Endodermal cell (in vitro differentiated cells): ENCODE measurements around the gene CDT1. TPM values are rescaled to one million over a fixed set of nuclear protein-coding genes. Genes with fewer than 3 reads are reported as not detected.
"Not testable (repeated sequence)": the region's sequence is repeated elsewhere in the genome, so short reads cannot be mapped to it uniquely, and the experiment has no call there.

Experiments
- DNase-seq: peaks from one replicate; pipeline ENCODE4 v3.0.0-alpha.2; 2017
- H3K27ac ChIP-seq: 2 replicates; pipeline ENCODE4 v1.5.1; 2013; ENCODE audit warnings: mild to moderate bottlenecking, low read depth, low read length, moderate library complexity
- H3K27me3 ChIP-seq: 2 replicates; pipeline ENCODE4 v1.6.1; 2013; ENCODE audit warnings: mild to moderate bottlenecking, low read length, moderate library complexity; ENCODE audit not compliant: insufficient read depth, control insufficient read depth, poor library complexity, severe bottlenecking
- H3K36me3 ChIP-seq: 2 replicates; pipeline ENCODE4 v1.7.0; 2013; ENCODE audit warnings: mild to moderate bottlenecking, low read length, moderate library complexity; ENCODE audit not compliant: control insufficient read depth, insufficient read depth
- H3K4me1 ChIP-seq: one replicate; pipeline ENCODE4 v1.7.0; 2013; ENCODE audit warnings: low read length; ENCODE audit not compliant: control insufficient read depth, insufficient read depth
- H3K4me3 ChIP-seq: 2 replicates; pipeline ENCODE4 v1.5.1; 2013; ENCODE audit warnings: mild to moderate bottlenecking, low read length, moderate library complexity
- H3K9ac ChIP-seq: 2 replicates; pipeline ENCODE4 v1.6.1; 2013; ENCODE audit warnings: mild to moderate bottlenecking, low read length, moderate library complexity; ENCODE audit not compliant: poor library complexity, severe bottlenecking; ENCODE audit errors: extremely low read depth
- H3K9me3 ChIP-seq: 2 replicates; pipeline ENCODE4 v1.6.1; 2013; ENCODE audit warnings: mild to moderate bottlenecking, low read length, moderate library complexity; ENCODE audit not compliant: control insufficient read depth
- H3K27ac Mint-ChIP-seq: 2 replicates; pipeline ENCODE4 v1.8.0; 2020; ENCODE audit warnings: mixed read lengths
- H3K27me3 Mint-ChIP-seq: 2 replicates; pipeline ENCODE4 v1.8.0; 2021; ENCODE audit warnings: mild to moderate bottlenecking, mixed read lengths; ENCODE audit not compliant: insufficient read depth
- H3K36me3 Mint-ChIP-seq: 2 replicates; pipeline ENCODE4 v1.8.0; 2020; ENCODE audit warnings: low read depth, mixed read lengths
- H3K4me1 Mint-ChIP-seq: 2 replicates; pipeline ENCODE4 v1.8.0; 2020; ENCODE audit warnings: mixed read lengths
- H3K4me3 Mint-ChIP-seq: 2 replicates; pipeline ENCODE4 v1.8.0; 2020; ENCODE audit warnings: mild to moderate bottlenecking, moderate library complexity, mixed read lengths
- H3K9me3 Mint-ChIP-seq: 2 replicates; pipeline ENCODE4 v1.8.0; 2020; ENCODE audit warnings: mild to moderate bottlenecking, mixed read lengths
- WGBS, 2 experiments: methylation state at CpG; one replicate each; pipeline versions ENCODE4 v1.1.5 to v1.1.7; 2013; ENCODE audit warnings: missing lambda C conversion rate in 2 of 2, mixed read lengths in 1 of 2; ENCODE audit not compliant: insufficient coverage in 1 of 2, insufficient read length in 1 of 2; 5-methylcytosine and 5-hydroxymethylcytosine counted together
- total RNA-seq, 2 donors: library from RNA; stranded (reverse); fragmentation: NEBNext Ultra II Directional in 1 of 2; extraction: Animal tissue kit (Norgen Biotek cat#: 25700) in 1 of 2; gene quantifications; 2 replicates in 1 of 2; 3 replicates in 1 of 2; pipeline ENCODE4 v1.2.1, GENCODE V29; 2021
- TF ChIP-seq, protein P1 (sequence below): fragments of 200-600 bp; sonication (generic); conservative IDR thresholded peaks from 2 replicates; pipeline ENCODE4 v1.5.0; 2021; ENCODE audit warnings: antibody characterized with exemption, mild to moderate bottlenecking

CDT1 gene
- total RNA-seq, 2 donors from 2014 or later, result 57.1 to 63.0 TPM

DNA sequence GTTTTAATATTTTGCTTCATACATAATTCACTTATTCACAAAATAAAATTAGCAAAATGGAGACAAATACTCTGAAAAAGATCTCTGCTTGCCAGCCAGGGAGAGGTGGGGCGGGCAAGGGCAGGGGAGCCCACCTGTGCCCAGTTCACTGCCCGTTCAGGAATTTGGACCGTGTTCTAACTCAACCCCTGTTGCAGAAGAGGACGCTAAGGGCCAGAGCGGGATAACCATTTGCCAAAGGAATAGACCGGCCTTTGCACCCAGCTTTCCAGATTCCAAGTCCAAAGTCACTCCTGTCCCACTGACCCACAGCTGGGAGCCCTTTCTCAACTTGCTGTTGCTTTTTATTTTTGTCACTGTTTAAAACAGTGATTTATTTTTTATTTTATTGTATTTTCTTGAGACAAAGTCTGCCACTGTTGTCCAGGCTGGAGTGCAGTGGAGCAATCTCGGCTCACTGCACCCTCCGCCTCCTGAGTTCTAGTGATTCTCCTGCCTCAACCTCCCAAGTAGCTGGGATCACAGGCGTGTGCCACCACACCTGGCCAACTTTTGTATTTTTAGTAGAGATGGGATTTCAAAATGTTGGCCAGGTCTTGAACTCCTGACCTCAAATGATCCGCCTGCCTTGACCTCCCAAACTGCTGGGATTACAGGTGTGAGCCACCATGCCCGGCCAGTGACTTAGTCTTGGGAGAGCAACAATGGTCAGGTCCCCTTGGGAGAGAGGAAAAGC, 15.8 kb upstream of the CDT1 start:
- H3K4me1 Mint-ChIP-seq, result peaks cover 7% of the 10 kb centered on the region
- no peak overlapping the region for H3K4me3 Mint-ChIP-seq
- TF ChIP-seq, protein P1, sequence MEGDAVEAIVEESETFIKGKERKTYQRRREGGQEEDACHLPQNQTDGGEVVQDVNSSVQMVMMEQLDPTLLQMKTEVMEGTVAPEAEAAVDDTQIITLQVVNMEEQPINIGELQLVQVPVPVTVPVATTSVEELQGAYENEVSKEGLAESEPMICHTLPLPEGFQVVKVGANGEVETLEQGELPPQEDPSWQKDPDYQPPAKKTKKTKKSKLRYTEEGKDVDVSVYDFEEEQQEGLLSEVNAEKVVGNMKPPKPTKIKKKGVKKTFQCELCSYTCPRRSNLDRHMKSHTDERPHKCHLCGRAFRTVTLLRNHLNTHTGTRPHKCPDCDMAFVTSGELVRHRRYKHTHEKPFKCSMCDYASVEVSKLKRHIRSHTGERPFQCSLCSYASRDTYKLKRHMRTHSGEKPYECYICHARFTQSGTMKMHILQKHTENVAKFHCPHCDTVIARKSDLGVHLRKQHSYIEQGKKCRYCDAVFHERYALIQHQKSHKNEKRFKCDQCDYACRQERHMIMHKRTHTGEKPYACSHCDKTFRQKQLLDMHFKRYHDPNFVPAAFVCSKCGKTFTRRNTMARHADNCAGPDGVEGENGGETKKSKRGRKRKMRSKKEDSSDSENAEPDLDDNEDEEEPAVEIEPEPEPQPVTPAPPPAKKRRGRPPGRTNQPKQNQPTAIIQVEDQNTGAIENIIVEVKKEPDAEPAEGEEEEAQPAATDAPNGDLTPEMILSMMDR, result no peak
- peaks cover 8% of the 10 kb centered on the region for H3K27me3 Mint-ChIP-seq
- no peaks in the 10 kb centered on the region for H3K9me3 Mint-ChIP-seq
- Histone ChIP-seq H3K9ac (no peak overlapping the region), H3K27ac (no peak overlapping the region), H3K4me3 (no peak overlapping the region), H3K27me3 (no peaks in the 10 kb centered on the region), H3K4me1 (peaks cover 5% of the 10 kb centered on the region), H3K9me3 (no peaks in the 10 kb centered on the region), H3K36me3 (no peaks in the 10 kb centered on the region)
- no peaks in the 10 kb centered on the region for H3K36me3 Mint-ChIP-seq
- no peak for DNase-seq
- no peak overlapping the region for H3K27ac Mint-ChIP-seq
- WGBS, 2 experiments, result 91 to 97% methylated on average over 8 to 11 of the region's 11 CpGs

DNA sequence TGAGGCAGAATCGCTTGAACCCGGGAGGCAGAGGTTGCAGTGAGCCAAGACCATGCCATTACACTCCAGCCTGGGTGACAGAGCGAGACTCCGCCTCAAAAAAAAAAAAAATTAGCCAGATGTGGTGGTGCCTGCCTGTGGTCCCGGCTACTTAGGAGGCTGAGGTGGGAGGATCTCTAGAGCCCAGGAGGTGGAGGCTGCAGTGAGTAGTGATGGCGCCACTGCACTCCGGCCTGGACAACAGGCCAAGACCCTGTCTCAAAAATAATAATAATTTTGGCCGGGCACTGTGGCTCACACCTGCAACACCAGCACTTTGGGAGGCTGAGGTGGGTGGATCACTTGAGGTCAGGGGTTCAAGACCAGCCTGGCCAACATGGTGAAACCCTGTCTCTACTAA, 14.8 kb upstream of the CDT1 start:
- H3K27ac Mint-ChIP-seq, H3K36me3 ChIP-seq, H3K36me3 Mint-ChIP-seq, H3K4me3 Mint-ChIP-seq, DNase-seq, H3K9me3 ChIP-seq, H3K4me1 Mint-ChIP-seq, H3K4me1 ChIP-seq, H3K4me3 ChIP-seq, H3K27me3 Mint-ChIP-seq, H3K9me3 Mint-ChIP-seq, H3K27me3 ChIP-seq, H3K9ac ChIP-seq, H3K27ac ChIP-seq: not testable (repeated sequence)
- whole genome bisulfite sequencing, 2 experiments, result 95 to 96% methylated on average over 3 to 8 of the region's 8 CpGs

DNA sequence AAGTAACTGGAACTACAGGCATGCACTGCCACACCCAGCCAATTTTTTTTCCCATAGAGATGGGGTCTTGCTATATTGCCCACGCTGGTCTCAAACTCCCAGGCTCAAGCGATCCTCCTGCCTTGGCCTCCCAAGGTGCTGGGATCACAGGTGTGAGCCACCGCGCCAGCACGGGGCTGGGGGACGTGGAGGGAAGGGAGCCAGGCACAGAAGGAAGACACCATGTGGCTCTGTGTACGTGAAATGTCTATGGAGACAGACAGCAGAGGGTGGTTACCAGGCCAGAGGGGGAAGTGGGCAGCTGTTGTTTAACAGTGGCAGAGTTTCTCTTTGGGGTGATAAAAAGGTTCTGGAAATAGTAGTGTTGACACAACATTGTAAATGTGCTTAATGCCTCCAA, 14.0 kb upstream of the CDT1 start:
- no peaks in the 10 kb centered on the region for H3K36me3 ChIP-seq
- no peak overlapping the region for H3K27ac Mint-ChIP-seq
- H3K36me3 Mint-ChIP-seq, result no peaks in the 10 kb centered on the region
- no peaks in the 10 kb centered on the region for H3K27me3 ChIP-seq
- H3K9me3 ChIP-seq, result no peaks in the 10 kb centered on the region
- DNase-seq, result no peak
- no peaks in the 10 kb centered on the region for H3K4me1 ChIP-seq
- peaks cover 2% of the 10 kb centered on the region for H3K4me1 Mint-ChIP-seq
- H3K9ac ChIP-seq, result no peak overlapping the region
- no peak overlapping the region for H3K27ac ChIP-seq
- 78 to 100% methylated on average over 5 to 7 of the region's 7 CpGs for WGBS, 2 experiments
- no peaks in the 10 kb centered on the region for H3K9me3 Mint-ChIP-seq
- no peak overlapping the region for H3K4me3 ChIP-seq
- H3K4me3 Mint-ChIP-seq, result no peak overlapping the region
- TF ChIP-seq, protein P1, result no peak
- H3K27me3 Mint-ChIP-seq, result peaks cover 8% of the 10 kb centered on the region
